Panc1 (cell line): ENCODE results near the gene EPYC. TPM values are rescaled to one million over a fixed set of nuclear protein-coding genes. Genes with fewer than 3 reads are reported as not detected.

Source experiments
- ATAC-seq: fragments of 200-7000 bp; cut with Tn5 transposase; 2 replicates; pipeline ENCODE4 v1.9.1; 2020; ENCODE audit warnings: mild to moderate bottlenecking, moderate library complexity
- BruUV-seq: library from RNA; stranded (reverse); fragments of 400-500 nt; replicated peaks from 2 replicates; lab custom pipeline; 2021; lab: Mats Ljungman, UMichigan
- CTCF ChIA-PET: fragments of 300-600 bp; sonication (Branson Sonifier 250); formaldehyde crosslinking; loops from one replicate; lab custom pipeline; 2022; ENCODE audit warnings: antibody characterized with exemption; lab: Charles Lee
- POLR2A ChIA-PET: fragments of 300-600 bp; sonication (Branson Sonifier 250); formaldehyde crosslinking; loops from one replicate; lab custom pipeline; 2022; ENCODE audit warnings: antibody characterized with exemption; lab: Charles Lee
- DNase-seq: peaks from one replicate; pipeline ENCODE4 v3.0.0-alpha.2; 2010; ENCODE audit warnings: low read depth, low spot score
- H3K27ac ChIP-seq: 2 replicates; pipeline ENCODE4 v1.5.1; 2011; ENCODE audit warnings: mild to moderate bottlenecking, low read length, inconsistent platforms
- H3K27me3 ChIP-seq: fragments of 200-500 bp; sonication (Bioruptor generic); 2 replicates; pipeline ENCODE4 v1.6.0; 2014; ENCODE audit warnings: low read length, inconsistent platforms; ENCODE audit not compliant: control insufficient read depth, insufficient read depth
- H3K36me3 ChIP-seq: fragments of 200-500 bp; sonication (Bioruptor generic); 2 replicates; pipeline ENCODE4 v1.5.1; 2014; ENCODE audit warnings: inconsistent platforms, mild to moderate bottlenecking, low read length, moderate library complexity; ENCODE audit not compliant: control insufficient read depth, insufficient read depth
- H3K4me1 ChIP-seq: 2 replicates; pipeline ENCODE4 v1.5.1; 2011; ENCODE audit warnings: inconsistent platforms, mild to moderate bottlenecking, low read length, moderate library complexity; ENCODE audit not compliant: control insufficient read depth, insufficient read depth
- H3K4me3 ChIP-seq, 2 experiments: 2 replicates each; pipeline ENCODE4 v1.5.1; 2011 to 2012; ENCODE audit warnings: low read depth in 2 of 2, low read length in 2 of 2, mild to moderate bottlenecking in 2 of 2, inconsistent platforms in 1 of 2, moderate library complexity in 1 of 2
- H3K9me3 ChIP-seq: fragments of 200-500 bp; sonication (Bioruptor generic); 2 replicates; pipeline ENCODE4 v1.5.1; 2014; ENCODE audit warnings: low read depth, mild to moderate bottlenecking, inconsistent platforms, low read length, moderate library complexity; ENCODE audit not compliant: control insufficient read depth, insufficient read depth
- CTCF ChIP-seq: fragments of 450-650 bp; IDR thresholded peaks from 2 replicates; pipeline ENCODE4 v1.5.1; 2017; ENCODE audit warnings: mild to moderate bottlenecking
- POLR2AphosphoS5 ChIP-seq: IDR thresholded peaks from 2 replicates; pipeline ENCODE4 v1.6.1; 2012; ENCODE audit warnings: mild to moderate bottlenecking, low read depth, low read length, moderate library complexity
- REST ChIP-seq, 2 experiments: IDR thresholded peaks; 2 replicates each; pipeline ENCODE4 v1.6.1; 2011 to 2012; ENCODE audit warnings: low read depth in 2 of 2, control low read depth in 1 of 2, low read length in 1 of 2, mild to moderate bottlenecking in 1 of 2, moderate library complexity in 1 of 2; ENCODE audit not compliant: insufficient read depth in 1 of 2
- SIN3A ChIP-seq: IDR thresholded peaks from 2 replicates; pipeline ENCODE4 v1.6.1; 2012; ENCODE audit warnings: low read depth, mild to moderate bottlenecking, low read length, moderate library complexity, borderline replicate concordance; ENCODE audit not compliant: insufficient read depth
- TCF7L2 ChIP-seq: IDR thresholded peaks from 2 replicates; pipeline ENCODE4 v1.6.1; 2011; ENCODE audit warnings: mild to moderate bottlenecking, low read depth, low read length, inconsistent platforms
- in situ Hi-C: cut with HindIII; loops from 2 replicates; pipeline ENCODE4 v1.10.0; 2016; ENCODE audit warnings: low sequenced_read_pairs, low pct_unique_long_range_greater_than_20kb
- intact Hi-C: fragments of 100-400 bp; cut with micrococcal nuclease; formaldehyde crosslinking; loops from one replicate; pipeline ENCODE4 v1.10.0; 2022; ENCODE audit not compliant: unreplicated experiment
- total RNA-seq: library from RNA; stranded (reverse); gene quantifications from one replicate; pipeline ENCODE4 v1.2.1, GENCODE V29; 2021; ENCODE audit not compliant: unreplicated experiment

Gene EPYC
- total RNA-seq, 1 experiment from 2014 or later, result not detected

- no peak overlapping the region for H3K27ac ChIP-seq
- no peak overlapping the region for H3K4me3 ChIP-seq
- ATAC-seq (no peak), DNase-seq (no peak)
- no peaks in the 10 kb centered on the region for H3K36me3 ChIP-seq
- ChIA-PET CTCF (no interaction called here), POLR2A (no interaction called here)
- no peaks in the 10 kb centered on the region for H3K4me1 ChIP-seq
- H3K27me3 ChIP-seq, result no peaks in the 10 kb centered on the region
- no peaks in the 10 kb centered on the region for H3K9me3 ChIP-seq
- intact Hi-C loops (no loop called here), in situ Hi-C loops (no loop called here)
- no TSS peak for BruUV-seq
- TF ChIP-seq TCF7L2, result no peak
- TF ChIP-seq POLR2AphosphoS5, result no peak
- no peak for TF ChIP-seq SIN3A
- TF ChIP-seq REST (IDR thresholded peaks at IDR 0.05; ENCODE audit: insufficient read depth in 1 of 2, low read depth in 2 of 2, low read length in 1 of 2), result no peak
- no peak for TF ChIP-seq CTCF
Observed at GRCh38 chr12:90954428-90954827, 50.3 kb downstream of the EPYC start.

GRCh38 chr12:90953956-90954421 is 50.8 kb downstream of the EPYC start:
- no TSS peak for BruUV-seq
- intact Hi-C loops, result no loop called here
- in situ Hi-C loops, result no loop called here
- Histone ChIP-seq H3K36me3 (no peaks in the 10 kb centered on the region), H3K9me3 (no peaks in the 10 kb centered on the region), H3K27ac (no peak overlapping the region), H3K4me1 (no peaks in the 10 kb centered on the region), H3K27me3 (no peaks in the 10 kb centered on the region), H3K4me3 (no peak overlapping the region)
- CTCF ChIA-PET, result no interaction called here
- POLR2A ChIA-PET, result no interaction called here
- TF ChIP-seq CTCF (peak; percentile 33), REST (IDR thresholded peaks at IDR 0.05; ENCODE audit: insufficient read depth in 1 of 2, low read depth in 2 of 2, low read length in 1 of 2) (no peak)
- ATAC-seq (no peak), DNase-seq (no peak)
